ENCODE results near the gene GPA33.

GRCh38 chr1:167107456-167107855 lies 17.3 kb upstream of the GPA33 start:
- TF ChIP-seq CTCF (IDR thresholded peaks at IDR 0.05; ENCODE audit: low read length) (no peak), EZH2 (IDR thresholded peaks at IDR 0.05; ENCODE audit: borderline replicate concordance, low read length) (no peak)
